NOMO-1 (cell line): Measurements from ENCODE around the gene VAMP1.
"Not testable (repeated sequence)": the region's sequence is repeated elsewhere in the genome, so short reads cannot be mapped to it uniquely, and the experiment has no call there.

Experiments
- DNase-seq, 2 experiments: peaks; one replicate each; lab custom pipeline; 2025; ENCODE audit not compliant: unreplicated experiment in 2 of 2; lab: John Stamatoyannopoulos, UW

VAMP1 gene, protein sequence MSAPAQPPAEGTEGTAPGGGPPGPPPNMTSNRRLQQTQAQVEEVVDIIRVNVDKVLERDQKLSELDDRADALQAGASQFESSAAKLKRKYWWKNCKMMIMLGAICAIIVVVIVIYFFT

DNA sequence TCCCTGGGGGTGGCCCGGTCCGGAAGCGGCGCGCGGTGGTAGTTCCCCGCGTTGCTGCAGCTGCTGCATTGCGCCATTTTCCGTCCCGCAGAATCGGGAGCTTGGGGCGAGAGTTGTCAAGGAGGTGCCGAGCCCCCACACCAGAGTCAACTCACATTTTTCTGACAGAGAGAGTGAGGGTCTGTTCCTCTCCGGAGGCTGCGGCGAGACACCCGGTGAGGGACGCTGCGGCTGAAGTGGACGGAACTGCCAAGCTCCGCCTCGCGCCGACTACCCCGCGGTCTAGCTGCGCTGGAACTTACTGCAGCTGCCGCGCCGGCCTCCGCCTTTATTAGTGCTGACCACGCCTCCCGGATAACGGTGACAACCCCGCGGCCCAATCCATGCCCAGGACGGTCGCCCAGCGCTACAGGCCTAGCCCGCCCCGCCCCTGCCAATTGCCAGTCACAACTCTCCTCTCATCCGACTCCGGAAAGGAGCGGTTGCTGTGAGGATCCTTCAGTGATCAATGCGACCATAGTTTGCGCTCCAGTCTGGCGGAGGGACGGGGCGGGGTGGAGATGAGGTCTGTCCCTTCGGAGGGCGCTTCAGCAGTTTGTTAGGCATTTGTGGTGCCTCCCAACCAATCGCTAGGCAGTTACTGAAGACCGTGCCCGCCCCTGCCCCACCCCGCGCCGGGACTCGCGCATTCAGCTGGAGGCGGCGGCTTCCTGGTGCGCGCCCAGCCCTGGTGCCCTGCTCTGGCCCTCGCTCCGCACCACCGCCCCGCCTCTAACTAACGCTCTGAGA, at the start of gene VAMP1:
Gene VAMP1, minus strand, starts transcription at position 303 of the 789 bp plus-strand sequence. Its CDS starts 146 bp downstream, at position 157.
- peak; percentile 98 to 100 for DNase-seq

DNA sequence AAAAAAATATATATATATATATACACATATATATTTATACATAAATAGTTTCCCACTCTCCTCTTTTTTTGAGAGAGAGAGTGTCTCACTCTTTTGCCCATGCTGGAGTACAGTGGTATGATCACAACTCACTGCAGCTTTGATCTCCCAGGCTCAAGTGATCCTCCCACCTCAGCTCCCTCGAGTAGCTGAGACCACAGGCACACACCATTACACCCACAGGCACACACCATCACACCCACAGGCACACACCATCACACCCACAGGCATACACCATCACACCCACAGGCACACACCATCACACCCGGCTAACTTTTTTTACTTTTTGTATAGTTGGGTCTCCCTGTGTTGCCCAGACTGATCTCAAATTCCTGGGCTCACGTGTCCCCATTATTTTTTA, 49.7 kb upstream of the VAMP1 start:
- DNase-seq: no peak

DNA sequence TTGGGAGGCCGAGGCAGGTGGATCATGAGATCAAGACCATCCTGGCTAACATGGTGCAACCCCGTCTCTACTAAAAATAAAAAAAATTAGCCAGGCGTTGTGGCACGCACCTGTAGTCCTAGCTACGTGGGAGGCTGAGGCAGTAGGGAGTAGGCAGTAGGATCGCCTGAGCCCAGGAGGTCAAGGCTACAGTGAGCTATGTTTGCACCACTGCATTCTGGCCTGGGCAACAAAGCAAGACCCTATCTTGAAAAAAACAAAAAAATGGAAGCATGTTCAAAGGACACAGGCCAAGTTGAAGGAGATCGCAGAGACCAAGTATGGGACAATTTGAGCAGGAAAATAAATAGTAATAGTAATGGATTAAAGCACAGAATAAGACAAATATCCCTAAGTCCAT, 37.6 kb upstream of the VAMP1 start:
- DNase-seq: no peak

DNA sequence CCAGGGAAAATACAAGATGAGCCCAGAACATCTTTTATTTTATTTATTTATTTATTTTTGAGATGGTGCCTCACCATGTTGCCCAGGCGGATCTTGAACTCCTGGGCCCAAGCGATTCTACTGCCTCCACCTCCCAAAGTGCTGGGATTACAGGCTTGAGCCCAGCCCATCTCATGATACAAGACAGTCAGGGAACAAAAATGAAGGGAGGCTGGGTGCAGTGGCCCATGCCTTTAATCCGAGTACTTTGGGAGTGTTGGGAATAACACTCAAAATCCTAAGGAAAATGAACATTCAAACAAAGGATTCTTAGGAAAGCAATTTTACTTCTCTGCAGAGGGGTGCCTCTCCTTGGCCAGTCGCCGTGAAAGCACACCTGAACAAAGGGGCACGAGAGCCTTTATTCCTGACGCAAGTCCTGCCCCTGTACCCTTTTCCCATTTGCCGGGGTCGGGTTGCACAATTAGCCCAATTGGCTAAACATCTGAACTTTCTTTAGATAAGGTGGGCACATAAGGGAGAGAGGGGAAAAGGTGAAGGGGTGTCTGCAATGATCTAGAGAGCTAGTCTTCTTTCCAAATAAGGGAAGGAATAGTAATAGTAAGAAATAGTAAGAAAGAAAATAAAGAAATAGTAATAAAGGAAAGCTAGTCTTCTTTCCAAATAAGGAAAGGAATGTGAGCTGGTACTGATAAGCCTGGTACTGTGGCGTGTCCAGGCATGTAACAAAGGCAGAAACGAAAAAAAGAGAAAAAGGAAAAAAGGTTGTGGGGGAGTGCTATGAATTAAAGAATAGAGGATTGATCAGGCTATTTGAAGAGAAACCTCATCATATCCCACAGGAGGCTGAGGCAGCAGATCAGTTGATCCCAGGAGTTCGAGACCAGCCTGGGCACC, 36.9 kb upstream of the VAMP1 start:
- DNase-seq: no peak

DNA sequence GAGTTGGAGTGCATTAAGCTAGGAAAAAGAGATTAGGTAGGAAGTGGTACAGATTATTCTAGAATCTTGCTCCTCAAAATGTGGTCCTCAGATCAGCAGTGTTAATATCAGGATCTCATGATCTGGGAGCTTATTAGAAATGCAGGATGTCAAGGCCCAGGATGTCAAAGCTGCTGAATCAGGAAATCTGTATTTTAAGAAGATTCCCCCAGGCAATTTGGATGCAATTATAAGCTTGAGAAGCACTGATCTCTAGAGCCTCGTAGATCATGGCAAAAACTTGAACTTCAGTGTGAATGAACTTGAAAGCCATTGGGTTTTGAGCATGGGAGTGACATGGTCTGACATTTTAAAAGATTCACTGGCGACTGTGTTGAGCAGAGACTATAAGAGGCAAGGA, 30.0 kb upstream of the VAMP1 start:
- no peak for DNase-seq

DNA sequence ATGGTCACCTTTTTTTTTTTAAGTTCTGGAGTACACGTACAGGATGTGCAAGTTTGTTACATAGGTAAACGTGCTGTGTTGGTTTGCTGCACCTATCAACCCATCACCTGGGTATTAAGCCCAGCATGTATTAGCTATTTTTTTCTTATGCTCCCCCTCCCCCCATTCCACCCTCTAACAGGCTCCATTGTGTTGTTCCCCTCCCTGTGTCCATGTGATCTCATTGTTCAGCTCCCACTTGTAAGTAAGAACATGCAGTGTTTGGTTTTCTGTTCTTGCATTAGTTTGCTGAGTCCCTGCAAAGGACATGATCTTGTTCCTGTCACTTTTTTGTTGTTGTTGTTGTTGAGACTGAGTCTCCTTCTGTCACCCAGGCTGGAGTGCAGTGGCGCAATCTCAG, 26.8 kb upstream of the VAMP1 start:
- not testable (repeated sequence) for DNase-seq

DNA sequence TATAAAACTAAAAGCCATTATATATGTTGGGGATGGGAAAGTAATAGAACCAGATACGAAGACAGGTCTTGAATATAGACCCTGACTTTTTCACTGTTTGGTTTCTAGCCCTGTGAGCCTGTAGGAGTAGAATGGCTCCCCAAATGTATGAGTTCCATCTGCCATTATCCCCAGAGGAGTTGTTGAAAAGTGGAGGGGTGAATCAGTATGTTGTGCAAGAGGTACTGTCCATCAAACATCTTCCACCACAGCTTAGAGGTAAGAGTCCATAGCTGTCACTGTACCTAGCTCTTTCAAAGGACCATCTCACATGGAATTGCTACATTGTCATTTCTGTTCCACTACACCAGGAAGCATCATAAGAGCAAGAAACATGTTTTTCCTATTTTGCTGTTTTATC, 24.5 kb upstream of the VAMP1 start:
- peak in 1 of 2 experiments; percentile 16 for DNase-seq

DNA sequence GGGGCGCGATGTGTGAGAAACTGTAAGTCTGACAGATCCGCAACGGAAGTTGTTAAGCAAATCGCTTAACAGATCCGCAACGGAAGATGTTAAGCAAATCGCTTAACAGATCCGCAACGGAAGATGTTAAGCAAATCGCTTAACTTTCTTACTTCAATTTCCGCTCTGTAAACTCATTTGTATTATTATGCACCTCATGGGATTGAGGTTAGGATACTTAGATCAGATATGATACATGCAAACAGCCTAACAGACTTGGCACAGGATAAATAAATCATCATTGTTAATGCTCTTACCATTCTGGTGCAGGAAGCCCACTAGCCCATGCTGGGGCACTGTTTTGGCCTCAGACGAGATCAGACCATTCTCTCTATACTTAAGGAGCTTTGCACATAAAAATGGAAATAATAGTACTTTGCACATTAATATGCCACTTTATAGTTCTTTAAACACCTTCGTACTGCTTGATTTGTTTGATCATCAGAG, 23.8 kb upstream of the VAMP1 start:
- DNase-seq: peak; percentile 11 to 66

DNA sequence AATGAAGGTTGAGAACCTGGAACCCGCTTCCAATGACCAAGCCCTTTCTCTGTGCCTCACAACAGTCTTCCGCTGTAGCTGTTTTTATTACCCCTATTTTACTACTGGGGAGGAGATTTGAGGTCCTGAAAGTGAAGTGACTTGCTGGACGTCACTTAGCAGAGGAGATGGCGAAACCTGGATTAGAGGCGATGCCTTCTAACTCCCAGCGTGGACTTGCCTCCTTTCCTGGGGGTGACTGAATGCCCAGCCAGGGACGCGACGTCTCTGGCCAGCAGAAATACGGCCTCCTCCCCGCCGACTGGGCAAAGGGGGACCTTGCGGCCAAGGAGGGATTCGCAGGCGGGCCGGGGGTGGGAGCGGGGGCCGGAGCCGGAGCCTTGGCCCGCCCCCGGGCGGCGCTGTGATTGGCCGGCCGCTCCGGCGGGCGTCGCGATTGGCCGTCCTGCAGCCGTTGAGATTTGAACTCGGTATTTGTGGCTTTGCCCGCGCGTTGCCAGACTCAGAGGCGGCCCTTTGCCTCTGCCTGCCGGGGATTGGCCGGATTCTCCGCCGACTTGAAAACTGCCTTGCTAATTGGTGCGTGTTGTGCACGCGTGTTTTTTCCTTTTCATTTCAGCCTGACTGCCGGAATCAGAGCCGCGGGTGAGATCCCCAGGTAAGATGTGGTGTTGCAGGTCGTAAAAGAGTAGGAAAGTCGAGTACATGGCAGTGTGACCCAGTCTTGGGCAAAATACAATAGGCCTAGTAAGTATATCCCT, 23.2 kb upstream of the VAMP1 start, which contains the start of gene NCAPD2:
Gene NCAPD2, plus strand, starts transcription at position 606 of the 761 bp plus-strand sequence. CDS start 997 bp downstream, outside the sequence.
- peak; percentile 98 for DNase-seq

DNA sequence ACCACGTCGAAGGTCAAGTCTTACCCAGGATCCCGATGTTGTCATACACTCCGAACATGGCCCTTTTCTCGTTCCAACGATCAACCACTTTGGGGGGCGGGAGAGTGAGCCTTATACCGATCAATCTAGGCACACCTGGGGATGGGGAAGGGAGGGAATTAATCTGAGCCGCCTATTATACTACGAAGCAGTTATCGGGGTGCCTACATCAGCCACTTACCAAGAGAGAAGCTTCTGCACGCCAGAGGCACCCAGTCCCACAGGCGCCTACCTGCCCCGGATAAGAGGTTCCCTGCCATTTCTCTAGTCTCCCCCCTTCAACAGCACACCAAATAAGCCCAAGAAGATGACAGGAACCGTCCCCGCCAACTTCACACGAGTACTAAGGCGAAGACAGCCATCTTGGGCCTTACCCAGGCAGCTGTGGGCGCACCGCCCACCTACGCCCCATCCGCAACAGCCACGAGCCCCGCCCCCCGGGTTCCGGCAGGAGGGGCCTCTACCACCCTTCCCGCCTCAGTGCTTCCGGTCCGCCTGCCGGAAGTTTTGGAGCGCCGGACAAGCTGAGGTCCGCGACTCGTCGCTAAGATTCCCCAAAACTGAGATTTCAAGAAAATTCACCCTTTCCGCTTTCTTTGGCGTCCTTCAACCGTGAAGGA, 22.5 kb upstream of the VAMP1 start, which contains the start of gene MRPL51:
Gene MRPL51, minus strand, starts transcription at position 425 of the 659 bp plus-strand sequence. Its CDS starts 126 bp downstream, at position 299.
- peak; percentile 92 to 97 for DNase-seq

DNA sequence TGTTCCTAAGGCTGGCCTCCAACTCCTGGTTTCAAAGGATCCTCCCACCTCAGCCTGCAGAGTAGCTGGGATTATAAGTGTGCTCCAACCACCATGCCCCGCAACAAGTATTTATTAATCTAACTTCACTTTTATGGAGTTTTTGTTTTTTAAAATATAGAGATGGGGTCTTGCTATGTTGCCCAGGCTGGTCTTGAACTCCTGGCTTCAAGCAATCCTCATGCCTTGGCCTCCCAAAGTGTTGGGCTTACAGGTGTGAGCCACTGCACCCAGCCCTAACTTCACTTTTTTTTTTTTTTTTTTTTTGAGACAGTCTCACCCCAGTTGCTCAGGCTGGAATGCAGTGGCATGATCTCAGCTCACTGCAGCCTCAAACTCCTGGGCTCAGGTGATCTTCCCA, 20.2 kb upstream of the VAMP1 start:
- DNase-seq: not testable (repeated sequence)

DNA sequence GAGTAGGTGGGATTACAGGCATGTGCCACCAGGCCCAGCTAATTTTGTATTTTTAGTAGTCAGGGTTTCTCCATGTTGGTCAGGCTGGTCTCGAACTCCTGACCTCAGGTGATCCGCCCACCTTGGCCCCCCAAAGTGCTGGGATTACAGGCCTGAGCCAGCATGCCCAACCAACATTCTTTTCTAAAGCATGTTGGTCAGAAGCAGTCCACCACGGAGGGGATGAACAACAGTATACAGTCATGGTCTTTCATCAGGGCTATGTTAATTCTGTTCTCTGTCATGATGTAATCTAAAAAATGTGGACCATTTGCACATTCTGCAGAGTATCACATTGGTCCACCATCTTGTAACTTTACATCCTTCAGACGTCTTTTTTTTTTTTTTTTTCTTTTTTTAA, 19.0 kb upstream of the VAMP1 start:
- no peak for DNase-seq

DNA sequence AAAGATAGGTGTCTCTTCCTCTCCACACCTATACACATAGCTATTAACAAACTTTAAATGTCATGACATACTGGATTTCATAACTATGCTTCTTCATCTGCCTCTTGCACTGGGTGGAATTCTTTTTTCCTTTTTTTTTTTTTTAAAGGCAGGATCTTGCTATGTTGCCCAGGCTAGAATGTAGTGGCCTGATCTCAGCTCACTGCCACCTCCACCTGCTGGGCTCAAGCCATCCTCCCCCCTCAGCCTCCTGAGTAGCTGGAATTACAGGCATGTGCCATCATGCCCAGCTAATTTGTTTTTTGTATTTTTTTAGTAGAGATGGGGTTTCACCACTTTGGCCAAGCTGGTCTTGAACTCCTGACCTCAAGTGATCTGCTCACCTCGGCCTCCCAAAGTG, 17.8 kb upstream of the VAMP1 start:
- DNase-seq: no peak

DNA sequence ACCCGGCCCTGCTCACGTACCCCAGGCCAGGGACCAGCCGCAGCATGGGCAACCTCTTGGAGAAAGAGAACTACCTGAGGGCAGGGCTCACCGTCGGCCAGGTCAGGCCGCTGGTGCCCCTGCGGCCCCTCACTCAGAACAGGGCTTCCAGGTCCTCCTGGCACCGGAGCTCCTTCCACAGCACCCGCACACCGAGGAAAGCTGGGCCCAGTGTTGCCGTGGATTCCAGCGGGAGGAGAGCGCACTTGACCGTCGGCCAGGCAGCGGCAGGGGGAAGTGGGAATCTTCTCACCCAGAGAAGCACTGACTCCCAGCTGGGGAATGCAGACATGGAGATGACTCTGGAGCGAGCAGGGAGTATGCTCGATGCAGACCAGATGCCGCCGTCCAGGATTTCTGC, 7.9 kb upstream of the VAMP1 start:
- DNase-seq: no peak

DNA sequence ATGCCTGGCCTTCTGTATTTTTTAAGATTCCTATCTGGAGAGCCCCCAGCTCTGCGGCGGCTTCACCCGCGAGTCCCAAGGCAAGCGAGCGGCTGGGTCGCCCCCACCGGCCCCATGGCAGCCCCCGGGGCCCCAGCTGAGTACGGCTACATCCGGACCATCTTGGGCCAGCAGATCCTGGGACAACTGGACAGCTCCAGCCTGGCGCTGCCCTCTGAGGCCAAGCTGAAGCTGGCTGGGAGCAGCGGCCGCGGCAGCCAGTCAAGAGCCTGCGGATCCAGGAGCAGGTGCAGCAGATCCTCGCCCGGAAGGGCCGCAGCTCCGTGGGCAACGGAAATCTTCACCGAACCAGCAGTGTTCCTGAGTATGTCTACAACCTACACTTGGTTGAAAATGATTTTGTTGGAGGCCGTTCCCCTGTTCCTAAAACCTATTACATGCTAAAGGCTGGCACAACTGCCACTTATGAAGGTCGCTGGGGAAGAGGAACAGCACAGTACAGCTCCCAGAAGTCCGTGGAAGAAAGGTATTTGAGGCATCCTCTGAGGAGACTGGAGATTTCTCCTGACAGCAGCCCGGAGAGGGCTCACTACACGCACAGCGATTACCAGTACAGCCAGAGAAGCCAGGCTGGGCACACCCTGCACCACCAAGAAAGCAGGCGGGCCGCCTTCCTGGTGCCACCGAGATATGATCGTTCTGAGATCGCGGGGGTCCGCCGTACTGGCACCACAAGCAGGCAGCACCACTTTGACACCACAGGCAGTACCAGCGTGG, 7.3 kb upstream of the VAMP1 start:
- DNase-seq: not testable (repeated sequence)

DNA sequence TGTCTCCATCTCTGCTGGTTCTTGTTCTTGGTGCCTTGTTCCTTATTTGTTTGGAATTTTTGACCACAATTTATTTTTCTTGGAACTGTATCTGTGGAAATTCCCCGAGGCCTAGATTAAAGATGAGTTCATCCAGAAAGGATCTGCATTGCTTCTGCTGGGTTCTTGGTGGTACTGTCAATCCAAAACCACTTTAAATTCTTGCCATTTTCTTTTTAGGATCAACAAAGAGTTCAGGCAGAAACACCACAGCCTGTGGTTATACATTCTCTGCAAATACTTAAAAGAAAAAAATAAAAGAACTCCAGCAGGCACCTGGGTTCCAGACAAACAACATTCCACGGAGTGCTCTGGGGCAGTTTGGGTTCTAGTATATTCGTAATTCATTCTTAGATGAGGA, 6.0 kb upstream of the VAMP1 start:
- DNase-seq: no peak

DNA sequence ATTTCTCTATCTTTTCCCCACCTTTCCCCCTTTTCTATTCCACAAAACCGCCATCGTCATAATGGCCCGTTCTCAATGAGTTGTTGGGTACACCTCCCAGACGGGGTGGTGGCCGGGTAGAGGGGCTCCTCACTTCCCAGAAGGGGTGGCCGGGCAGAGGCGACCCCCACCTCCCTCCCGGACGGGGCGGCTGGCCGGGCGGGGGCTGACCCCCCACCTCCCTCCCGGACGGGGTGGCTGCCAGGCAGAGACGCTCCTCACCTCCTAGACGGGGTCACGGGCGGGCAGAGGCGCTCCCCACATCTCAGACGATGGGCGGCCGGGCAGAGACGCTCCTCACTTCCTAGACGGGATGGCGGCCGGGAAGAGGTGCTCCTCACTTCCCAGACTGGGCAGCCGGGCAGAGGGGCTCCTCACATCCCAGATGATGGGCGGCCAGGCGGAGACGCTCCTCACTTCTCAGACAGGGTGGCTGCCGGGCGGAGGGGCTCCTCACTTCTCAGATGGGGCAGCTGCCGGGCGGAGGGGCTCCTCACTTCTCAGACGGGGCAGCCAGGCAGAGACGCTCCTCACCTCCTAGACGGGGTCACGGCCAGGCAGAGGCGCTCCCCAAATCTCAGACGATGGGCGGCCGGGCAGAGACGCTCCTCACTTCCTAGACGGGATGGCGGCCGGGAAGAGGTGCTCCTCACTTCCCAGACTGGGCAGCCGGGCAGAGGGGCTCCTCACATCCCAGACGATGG, 4.9 kb upstream of the VAMP1 start:
- not testable (repeated sequence) for DNase-seq

DNA sequence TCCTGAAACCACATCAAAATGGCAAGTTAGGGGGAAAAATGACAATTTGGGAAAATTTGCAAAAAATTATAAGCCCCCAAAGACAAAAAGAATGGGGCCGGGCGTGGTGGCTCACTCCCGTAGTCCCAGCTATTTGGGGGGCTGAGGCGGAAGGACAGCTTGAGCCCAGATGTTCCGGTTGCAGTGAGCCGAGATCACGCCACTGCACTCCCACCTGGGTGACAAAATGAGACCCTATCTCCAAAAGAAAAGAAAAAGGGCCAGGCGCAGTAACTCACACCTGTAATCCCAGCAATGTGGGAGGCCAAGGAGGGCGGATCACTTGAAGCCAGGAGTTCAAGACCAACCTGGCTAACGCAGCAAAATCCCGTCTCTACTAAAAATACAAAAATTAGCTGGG, 2.0 kb upstream of the VAMP1 start:
- DNase-seq: no peak
